ENCODE data around the gene ZNF575. TPM values are rescaled to one million over a fixed set of nuclear protein-coding genes. Genes with fewer than 3 reads are reported as not detected.
A peak's percentile ranks its signal among the peaks of the same experiment; 100 is the strongest.

Gene ZNF575
- total RNA-seq, 4 donors from 2014 or later = 0.53 to 1.7 (median 1.3) TPM

- Histone ChIP-seq H3K36me3 (no peaks in the 10 kb centered on the region), H3K27ac (no peak overlapping the region), H3K4me1 (peaks cover 0 to 12% (median 9%) of the 10 kb centered on the region in 4 donors), H3K9me3 (no peaks in the 10 kb centered on the region), H3K4me3 (no peak overlapping the region), H3K27me3 (no peaks in the 10 kb centered on the region)
- no peak for TF ChIP-seq POLR2A (IDR thresholded peaks at IDR 0.05)
- TF ChIP-seq, protein P1, sequence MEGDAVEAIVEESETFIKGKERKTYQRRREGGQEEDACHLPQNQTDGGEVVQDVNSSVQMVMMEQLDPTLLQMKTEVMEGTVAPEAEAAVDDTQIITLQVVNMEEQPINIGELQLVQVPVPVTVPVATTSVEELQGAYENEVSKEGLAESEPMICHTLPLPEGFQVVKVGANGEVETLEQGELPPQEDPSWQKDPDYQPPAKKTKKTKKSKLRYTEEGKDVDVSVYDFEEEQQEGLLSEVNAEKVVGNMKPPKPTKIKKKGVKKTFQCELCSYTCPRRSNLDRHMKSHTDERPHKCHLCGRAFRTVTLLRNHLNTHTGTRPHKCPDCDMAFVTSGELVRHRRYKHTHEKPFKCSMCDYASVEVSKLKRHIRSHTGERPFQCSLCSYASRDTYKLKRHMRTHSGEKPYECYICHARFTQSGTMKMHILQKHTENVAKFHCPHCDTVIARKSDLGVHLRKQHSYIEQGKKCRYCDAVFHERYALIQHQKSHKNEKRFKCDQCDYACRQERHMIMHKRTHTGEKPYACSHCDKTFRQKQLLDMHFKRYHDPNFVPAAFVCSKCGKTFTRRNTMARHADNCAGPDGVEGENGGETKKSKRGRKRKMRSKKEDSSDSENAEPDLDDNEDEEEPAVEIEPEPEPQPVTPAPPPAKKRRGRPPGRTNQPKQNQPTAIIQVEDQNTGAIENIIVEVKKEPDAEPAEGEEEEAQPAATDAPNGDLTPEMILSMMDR (IDR thresholded peaks at IDR 0.05) = no peak
- DNase-seq = no peak
These were observed 39.2 kb downstream of the ZNF575 start for GRCh38 chr19:43572171-43572588.

DNA sequence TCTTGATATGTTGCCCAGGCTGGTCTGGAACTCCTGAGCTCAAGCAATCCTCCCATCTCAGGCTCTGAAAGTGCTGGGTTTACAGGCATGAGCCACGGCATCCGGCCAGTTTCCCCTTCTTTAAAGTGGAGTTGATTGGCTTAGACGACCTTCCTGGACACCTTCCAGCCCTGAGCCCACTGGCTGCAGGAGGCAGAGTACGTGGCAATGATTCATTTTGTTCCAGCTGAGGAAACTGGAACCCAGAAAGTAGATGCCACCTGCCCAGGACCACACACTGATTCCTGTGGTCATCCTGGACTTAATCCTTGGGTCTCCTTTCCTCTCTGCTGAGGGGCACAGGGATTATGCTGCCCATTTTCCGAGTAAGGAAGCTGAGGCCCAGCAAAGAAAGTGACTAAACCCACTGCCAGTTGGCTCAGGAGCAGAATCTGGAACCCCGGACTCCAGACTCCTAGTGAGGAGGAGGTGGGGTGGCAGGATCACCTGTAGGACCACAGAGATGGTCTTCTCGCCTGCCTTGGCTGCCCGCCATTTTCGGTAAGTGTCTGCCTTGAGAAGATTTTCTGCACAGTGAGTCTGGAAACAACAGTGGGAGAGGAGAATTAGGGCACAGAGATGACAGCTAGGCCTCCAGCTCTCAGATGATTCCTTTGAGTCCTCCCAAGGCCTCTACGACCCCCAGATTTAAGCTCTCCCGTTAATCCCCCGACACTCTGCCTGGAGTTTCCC lies 41.6 kb downstream of the ZNF575 start:
- H3K27ac ChIP-seq = peak overlapping the region; percentile 72 to 83 (median 80)
- H3K36me3 ChIP-seq = no peaks in the 10 kb centered on the region
- no peaks in the 10 kb centered on the region for H3K9me3 ChIP-seq
- no peak for TF ChIP-seq POLR2A (IDR thresholded peaks at IDR 0.05)
- TF ChIP-seq, protein P1 (IDR thresholded peaks at IDR 0.05) = no peak
- H3K4me3 ChIP-seq = peak overlapping the region; percentile 57 to 87 (median 73)
- H3K4me1 ChIP-seq = peaks cover 0 to 12% (median 9%) of the 10 kb centered on the region in 4 donors
- no peaks in the 10 kb centered on the region for H3K27me3 ChIP-seq
- no peak for DNase-seq

DNA sequence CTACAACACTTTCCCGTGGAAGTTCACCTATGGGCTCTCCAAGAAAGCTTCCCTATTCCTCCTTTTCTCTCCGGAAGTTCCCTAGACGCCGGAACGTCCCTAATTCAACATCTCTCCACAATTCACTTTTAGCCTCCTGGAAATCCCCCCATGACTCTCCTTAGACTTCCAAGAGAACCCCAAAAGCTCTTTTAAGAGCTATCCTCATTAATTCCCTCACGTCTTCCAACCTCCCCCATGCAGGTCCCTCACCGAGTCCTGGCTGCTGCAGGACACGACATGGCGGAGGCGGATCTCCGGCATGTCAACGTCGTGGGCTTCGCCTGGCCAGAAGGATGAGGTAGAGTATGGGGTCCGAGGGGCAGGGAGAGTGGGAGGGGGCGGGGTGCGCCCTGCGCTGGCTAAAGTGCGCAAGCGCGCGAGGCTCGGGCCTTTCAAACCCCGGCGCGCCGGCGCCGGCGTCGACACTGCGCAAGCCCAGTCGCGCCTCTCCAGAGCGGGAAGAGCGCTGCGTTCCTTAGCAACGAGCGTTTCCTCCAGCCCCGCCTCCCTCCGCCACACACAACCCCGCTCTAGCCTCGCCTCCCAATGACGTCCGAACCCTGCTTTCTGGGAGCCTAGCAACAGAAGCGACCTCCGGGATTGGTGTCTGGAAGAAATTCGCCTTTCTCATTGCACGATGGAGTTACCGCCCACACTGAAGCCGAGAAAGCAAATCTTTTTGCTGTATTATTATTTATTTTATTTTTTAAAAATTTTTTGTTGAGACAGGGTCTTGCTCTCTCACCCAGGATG lies 42.4 kb downstream of the ZNF575 start, which contains the start of the genes PINLYP and XRCC1:
PINLYP (plus strand) TSS at position 646 of the 795 bp plus-strand sequence. CDS start 1,391 bp downstream, outside the sequence.
XRCC1 (minus strand) TSS at position 372 of the 795 bp plus-strand sequence; CDS start at position 303, 69 bp downstream.
- TF ChIP-seq, protein P1 (IDR thresholded peaks at IDR 0.05) = peak in 1 of 6 experiments; percentile 4
- TF ChIP-seq POLR2A (IDR thresholded peaks at IDR 0.05) = peak; percentile 16 to 39
- peak; percentile 95 to 99 (median 97) for DNase-seq
- Histone ChIP-seq H3K36me3 (no peaks in the 10 kb centered on the region), H3K4me3 (peak within 1 kb of the TSS; percentile 57 to 87 (median 73)), H3K9me3 (no peaks in the 10 kb centered on the region), H3K4me1 (peaks cover 0 to 12% (median 9%) of the 10 kb centered on the region in 4 donors), H3K27me3 (no peaks in the 10 kb centered on the region), H3K27ac (peak within 1 kb of the TSS; percentile 72 to 83 (median 80))

DNA sequence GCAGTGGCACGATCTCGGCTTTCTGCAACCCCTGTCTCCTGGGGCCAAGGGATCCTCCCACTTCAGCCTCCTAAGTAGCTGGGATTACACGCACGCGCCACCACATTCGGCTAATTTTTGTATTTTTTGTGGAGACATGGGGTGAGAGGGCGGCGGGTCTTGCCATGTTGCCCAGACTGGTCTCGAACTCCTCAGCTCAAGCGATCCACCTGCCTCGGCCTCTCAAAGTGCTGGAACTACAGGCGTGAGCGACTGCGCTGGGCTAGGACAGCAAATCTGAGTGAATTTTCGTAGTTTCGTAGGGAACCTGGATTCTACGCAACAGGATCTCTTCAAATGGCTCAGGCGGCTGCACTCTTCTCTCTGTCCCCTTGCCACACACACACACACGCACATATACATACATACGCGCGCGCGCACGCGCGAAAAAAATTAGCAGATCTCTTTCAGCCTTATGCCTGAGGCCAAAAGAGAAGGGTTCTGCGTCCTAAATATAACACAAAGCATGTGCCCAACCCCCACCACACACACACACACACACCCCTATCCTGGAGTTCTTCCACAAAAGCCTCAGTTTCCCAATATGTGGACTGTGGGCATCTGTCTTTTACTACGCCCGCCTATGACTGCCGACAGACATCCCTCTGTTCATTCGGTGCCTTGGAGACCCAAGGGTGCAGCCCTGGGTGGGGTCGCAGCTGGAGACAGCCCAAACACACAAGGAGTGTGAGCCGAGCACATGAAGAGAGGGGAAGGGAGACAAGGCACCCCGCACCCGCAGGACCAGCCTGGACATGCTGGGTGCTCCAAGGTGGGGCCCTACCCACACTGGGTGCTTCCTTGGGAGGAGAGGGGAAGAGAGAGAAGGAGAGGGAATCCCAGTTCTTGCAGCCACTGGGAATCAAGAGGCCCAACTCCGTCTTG lies 43.2 kb downstream of the ZNF575 start:
- Histone ChIP-seq H3K27ac (peak overlapping the region in 3 of 4 donors; percentile 22 to 81 (median 62)), H3K9me3 (no peaks in the 10 kb centered on the region), H3K4me3 (peak overlapping the region; percentile 57 to 87 (median 73)), H3K4me1 (peaks cover 0 to 12% (median 9%) of the 10 kb centered on the region in 4 donors), H3K27me3 (no peaks in the 10 kb centered on the region), H3K36me3 (no peaks in the 10 kb centered on the region)
- TF ChIP-seq, protein P1 (IDR thresholded peaks at IDR 0.05) = no peak
- no peak for TF ChIP-seq POLR2A (IDR thresholded peaks at IDR 0.05)
- peak in 1 of 3 donors; percentile 54 for DNase-seq

GRCh38 chr19:43578787-43579186 lies 45.8 kb downstream of the ZNF575 start:
- Histone ChIP-seq H3K36me3 (no peaks in the 10 kb centered on the region), H3K4me1 (peaks cover 0 to 12% (median 9%) of the 10 kb centered on the region in 4 donors), H3K9me3 (no peaks in the 10 kb centered on the region), H3K27ac (no peak overlapping the region), H3K4me3 (no peak overlapping the region), H3K27me3 (no peaks in the 10 kb centered on the region)
- no peak for DNase-seq
- TF ChIP-seq, protein P1 (IDR thresholded peaks at IDR 0.05) = no peak
- no peak for TF ChIP-seq POLR2A (IDR thresholded peaks at IDR 0.05)
